HepG2 (cell line): ENCODE measurements around the gene PMEL. TPM values are rescaled to one million over a fixed set of nuclear protein-coding genes. Genes with fewer than 3 reads are reported as not detected.

ENCODE experiments used
- ATAC-seq: fragments of 200-7000 bp; cut with Tn5 transposase; 3 replicates; pipeline ENCODE4 v1.9.1; 2020; ENCODE audit warnings: mild to moderate bottlenecking, moderate library complexity
- BruUV-seq: library from RNA; stranded (reverse); fragments of 400-500 nt; replicated peaks from 2 replicates; lab custom pipeline; 2021; lab: Mats Ljungman, UMichigan
- CTCF ChIA-PET: fragments of 300-600 bp; formaldehyde crosslinking; extraction: SDS; loops from one replicate; lab custom pipeline; 2021; ENCODE audit warnings: low total read pairs, inconsistent platforms, low intra/inter-chr PET ratio; lab: Yijun Ruan, JAX
- POLR2A ChIA-PET: fragments of 350-600 bp; sonication (Branson Sonifier 250); formaldehyde crosslinking; loops from one replicate; lab custom pipeline; 2020; ENCODE audit warnings: antibody characterized with exemption, inconsistent platforms; lab: Yijun Ruan, JAX
- DNase-seq: peaks from one replicate; pipeline ENCODE4 v3.0.0-alpha.2; 2015; ENCODE audit warnings: low spot score
- FAIRE-seq: peaks from 3 replicates; lab custom pipeline; 2011; peaks lifted over from hg19 to GRCh38; lab: Jason Lieb, UNC
- H2AFZ ChIP-seq: one replicate; pipeline ENCODE4 v1.6.1; 2011; ENCODE audit warnings: low read length, inconsistent platforms
- H3K27ac ChIP-seq: fragments of 300-600 bp; 3 replicates; pipeline ENCODE4 v1.8.0; 2011; ENCODE audit warnings: mixed run types, mild to moderate bottlenecking, mixed read lengths, low read length, inconsistent platforms; ENCODE audit not compliant: insufficient read depth; ENCODE audit errors: extremely low read length
- H3K27me3 ChIP-seq, 2 experiments: fragments of 200-600 bp in 1 of 2; 2 replicates in 1 of 2; 3 replicates in 1 of 2; pipeline versions ENCODE4 v1.6.0 to v1.8.0; 2011; ENCODE audit warnings: low read length in 2 of 2, mild to moderate bottlenecking in 2 of 2, moderate library complexity in 2 of 2, inconsistent platforms in 1 of 2; ENCODE audit not compliant: insufficient read depth in 2 of 2, control insufficient read depth in 1 of 2
- H3K36me3 ChIP-seq, 2 experiments: fragments of 200-600 bp in 1 of 2; replicated peaks in 1 of 2; 2 replicates in 1 of 2; 3 replicates in 1 of 2; pipeline versions ENCODE4 v1.5.1 to v1.8.0; 2011; ENCODE audit warnings: low read length in 2 of 2, inconsistent platforms in 1 of 2; ENCODE audit not compliant: insufficient read depth in 2 of 2, control insufficient read depth in 1 of 2
- H3K4me1 ChIP-seq: 2 replicates; pipeline ENCODE4 v1.5.1; 2012; ENCODE audit warnings: low read length, inconsistent platforms; ENCODE audit not compliant: insufficient read depth
- H3K4me2 ChIP-seq: 2 replicates; pipeline ENCODE4 v1.6.0; 2011; ENCODE audit warnings: low read depth, low read length, inconsistent platforms
- H3K4me3 ChIP-seq, 3 experiments: fragments of 200-600 bp in 1 of 3; sonication (generic), shearing (Covaris generic) in 1 of 3; replicated peaks in 1 of 3; 2 replicates each; pipeline ENCODE4 v1.5.1; 2011 to 2016; ENCODE audit warnings: low read length in 3 of 3, inconsistent platforms in 2 of 3, low read depth in 2 of 3, mild to moderate bottlenecking in 2 of 3, control low read depth in 1 of 3, mixed read lengths in 1 of 3; ENCODE audit not compliant: insufficient read depth in 1 of 3
- H3K79me2 ChIP-seq: one replicate; pipeline ENCODE4 v1.6.1; 2011; ENCODE audit warnings: low read length, inconsistent platforms; ENCODE audit not compliant: insufficient read depth
- H3K9ac ChIP-seq: 2 replicates; pipeline ENCODE4 v1.6.0; 2011; ENCODE audit warnings: mild to moderate bottlenecking, low read depth, low read length, inconsistent platforms; ENCODE audit not compliant: insufficient read depth
- H3K9me3 ChIP-seq: 2 replicates; pipeline ENCODE4 v1.5.1; 2012; ENCODE audit warnings: mild to moderate bottlenecking, low read length
- H4K20me1 ChIP-seq: 2 replicates; pipeline ENCODE4 v1.6.0; 2011; ENCODE audit warnings: inconsistent platforms, mild to moderate bottlenecking, low read length, moderate library complexity; ENCODE audit not compliant: insufficient read depth
- CEBPG ChIP-seq: IDR thresholded peaks from 2 replicates; pipeline ENCODE4 v1.6.1; 2016
- SATB2 ChIP-seq: sonication (generic); formaldehyde crosslinking; IDR thresholded peaks from 2 replicates; pipeline ENCODE4 v1.5.0; 2020; ENCODE audit warnings: missing genetic modification reagents
- SRSF9 ChIP-seq: fragments of 200-400 bp; formaldehyde crosslinking; IDR thresholded peaks from 2 replicates; pipeline ENCODE4 v1.6.1; 2018; ENCODE audit warnings: borderline replicate concordance, mild to moderate bottlenecking, low read depth, low read length; ENCODE audit not compliant: insufficient read depth, poor library complexity, severe bottlenecking
- ZBTB4 ChIP-seq: sonication (generic); formaldehyde crosslinking; IDR thresholded peaks from 2 replicates; pipeline ENCODE4 v1.4.0; 2020; ENCODE audit warnings: missing genetic modification reagents, mild to moderate bottlenecking, borderline replicate concordance
- ZNF180 ChIP-seq: sonication (generic); formaldehyde crosslinking; IDR thresholded peaks from 2 replicates; pipeline ENCODE4 v1.4.0; 2020; ENCODE audit warnings: low read depth, missing genetic modification reagents, borderline replicate concordance
- ZNF20 ChIP-seq: sonication (generic); formaldehyde crosslinking; IDR thresholded peaks from 2 replicates; pipeline ENCODE4 v1.4.0; 2020; ENCODE audit warnings: mild to moderate bottlenecking, moderate library complexity, missing genetic modification reagents
- ZNF564 ChIP-seq: sonication (generic); formaldehyde crosslinking; IDR thresholded peaks from 2 replicates; pipeline ENCODE4 v1.8.1; 2023; ENCODE audit warnings: mild to moderate bottlenecking, missing genetic modification reagents
- ZNF605 ChIP-seq: sonication (generic); formaldehyde crosslinking; IDR thresholded peaks from 2 replicates; pipeline ENCODE4 v1.8.0; 2022; ENCODE audit warnings: mild to moderate bottlenecking, missing genetic modification reagents
- WGBS: methylation state at CpG from one replicate; pipeline ENCODE4 v1.1.6; 2017; ENCODE audit warnings: low lambda C conversion rate; 5-methylcytosine and 5-hydroxymethylcytosine counted together
- in situ Hi-C: cut with HindIII; loops from 2 replicates; pipeline ENCODE4 v1.10.0; 2017; ENCODE audit warnings: low pct_unique_long_range_greater_than_20kb; ENCODE audit not compliant: extremely low pct_ligation_motif_present
- intact Hi-C: fragments of 100-400 bp; cut with micrococcal nuclease; formaldehyde crosslinking; loops from one replicate; pipeline ENCODE4 v1.10.0; 2022; ENCODE audit not compliant: unreplicated experiment
- polyA plus RNA-seq, 8 experiments: library from polyadenylated mRNA; depleted of rRNA in 3 of 8; stranded (reverse) in 7 of 8; unstranded in 1 of 8; fragments of >200 nt; fragmentation: Illumina TruSeq in 4 of 8; extraction: Trizol in 4 of 8; gene quantifications; 2 replicates each; pipeline versions ENCODE4 v1.2.1 to v1.2.3, GENCODE V29; 2011 to 2016; ENCODE audit warnings: low read depth in 4 of 8, missing spikeins in 1 of 8, mixed read lengths in 1 of 8; ENCODE audit not compliant: insufficient read depth in 1 of 8
- total RNA-seq, 5 experiments: library from RNA; depleted of rRNA; stranded (reverse); fragments of >200 nt; fragmentation: Illumina TruSeq; extraction: Trizol; gene quantifications; 2 replicates each; pipeline ENCODE4 v1.2.3, GENCODE V29; 2016; ENCODE audit warnings: low read depth in 1 of 5
- TF ChIP-seq, protein P1 (sequence below): sonication (generic); formaldehyde crosslinking; IDR thresholded peaks from 2 replicates; pipeline ENCODE4 v1.5.1; 2020; ENCODE audit warnings: missing genetic modification reagents, mild to moderate bottlenecking, borderline replicate concordance
- TF ChIP-seq, protein P2 (sequence below): sonication (generic); formaldehyde crosslinking; IDR thresholded peaks from 2 replicates; pipeline ENCODE4 v1.4.0; 2020; ENCODE audit warnings: mild to moderate bottlenecking, missing genetic modification reagents, borderline replicate concordance
- TF ChIP-seq, protein P3 (sequence below), 2 experiments: sonication (generic) in 1 of 2; formaldehyde crosslinking in 1 of 2; IDR thresholded peaks; 2 replicates each; pipeline versions ENCODE4 v1.4.0 to v1.6.1; 2018 to 2020; ENCODE audit warnings: missing genetic modification reagents in 2 of 2, borderline replicate concordance in 1 of 2, low read depth in 1 of 2, mild to moderate bottlenecking in 1 of 2, missing biosample characterization in 1 of 2
- TF ChIP-seq, protein P4 (sequence below): sonication (generic); formaldehyde crosslinking; IDR thresholded peaks from 2 replicates; pipeline ENCODE4 v1.4.0; 2020; ENCODE audit warnings: mild to moderate bottlenecking, missing genetic modification reagents

The PMEL gene
- total and polyA plus RNA-seq, 2 of the 13 experiments (the other 11 are each of a cell fraction or from before 2014, with no cell fraction given): 0.49 to 3.3 TPM

- Histone ChIP-seq H3K9me3 (no peaks in the 10 kb centered on the region), H3K9ac (no peak overlapping the region), H3K79me2 (peaks cover 28% of the 10 kb centered on the region), H3K4me2 (no peak overlapping the region), H4K20me1 (no peaks in the 10 kb centered on the region), H3K27me3 (no peaks in the 10 kb centered on the region), H2AFZ (no peak overlapping the region), H3K4me3 (no peak overlapping the region), H3K27ac (no peak overlapping the region), H3K4me1 (peaks cover 49% of the 10 kb centered on the region), H3K36me3 (peaks cover 2 to 20% of the 10 kb centered on the region in 2 experiments)
- in situ Hi-C loops: loop anchor here (10.0 kb wide), 1 partner anchor 64 kb away; no protein-coding TSS in a partner anchor
- FAIRE-seq (no peak), DNase-seq (no peak), ATAC-seq (no peak)
- WGBS: 95% methylated on average over 7 of the region's 7 CpGs
- ChIA-PET POLR2A (no interaction called here), CTCF (no interaction called here)
- intact Hi-C loops: no loop called here
- BruUV-seq: no TSS peak
- no peak for TF ChIP-seq ZNF20 (CRISPR knock-in tag)
- TF ChIP-seq ZNF180 (CRISPR knock-in tag): no peak
- TF ChIP-seq ZBTB4 (CRISPR knock-in tag): no peak
- TF ChIP-seq ZNF564 (CRISPR knock-in tag): no peak
- TF ChIP-seq SATB2 (CRISPR knock-in tag): no peak
- TF ChIP-seq, protein P1, sequence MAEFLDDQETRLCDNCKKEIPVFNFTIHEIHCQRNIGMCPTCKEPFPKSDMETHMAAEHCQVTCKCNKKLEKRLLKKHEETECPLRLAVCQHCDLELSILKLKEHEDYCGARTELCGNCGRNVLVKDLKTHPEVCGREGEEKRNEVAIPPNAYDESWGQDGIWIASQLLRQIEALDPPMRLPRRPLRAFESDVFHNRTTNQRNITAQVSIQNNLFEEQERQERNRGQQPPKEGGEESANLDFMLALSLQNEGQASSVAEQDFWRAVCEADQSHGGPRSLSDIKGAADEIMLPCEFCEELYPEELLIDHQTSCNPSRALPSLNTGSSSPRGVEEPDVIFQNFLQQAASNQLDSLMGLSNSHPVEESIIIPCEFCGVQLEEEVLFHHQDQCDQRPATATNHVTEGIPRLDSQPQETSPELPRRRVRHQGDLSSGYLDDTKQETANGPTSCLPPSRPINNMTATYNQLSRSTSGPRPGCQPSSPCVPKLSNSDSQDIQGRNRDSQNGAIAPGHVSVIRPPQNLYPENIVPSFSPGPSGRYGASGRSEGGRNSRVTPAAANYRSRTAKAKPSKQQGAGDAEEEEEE (CRISPR knock-in tag): no peak
- TF ChIP-seq CEBPG (CRISPR knock-in tag): no peak
- TF ChIP-seq, protein P2, sequence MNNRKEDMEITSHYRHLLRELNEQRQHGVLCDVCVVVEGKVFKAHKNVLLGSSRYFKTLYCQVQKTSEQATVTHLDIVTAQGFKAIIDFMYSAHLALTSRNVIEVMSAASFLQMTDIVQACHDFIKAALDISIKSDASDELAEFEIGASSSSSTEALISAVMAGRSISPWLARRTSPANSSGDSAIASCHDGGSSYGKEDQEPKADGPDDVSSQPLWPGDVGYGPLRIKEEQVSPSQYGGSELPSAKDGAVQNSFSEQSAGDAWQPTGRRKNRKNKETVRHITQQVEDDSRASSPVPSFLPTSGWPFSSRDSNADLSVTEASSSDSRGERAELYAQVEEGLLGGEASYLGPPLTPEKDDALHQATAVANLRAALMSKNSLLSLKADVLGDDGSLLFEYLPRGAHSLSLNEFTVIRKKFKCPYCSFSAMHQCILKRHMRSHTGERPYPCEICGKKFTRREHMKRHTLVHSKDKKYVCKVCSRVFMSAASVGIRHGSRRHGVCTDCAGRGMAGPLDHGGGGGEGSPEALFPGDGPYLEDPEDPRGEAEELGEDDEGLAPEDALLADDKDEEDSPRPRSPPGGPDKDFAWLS (CRISPR knock-in tag): no peak
- TF ChIP-seq, protein P3, sequence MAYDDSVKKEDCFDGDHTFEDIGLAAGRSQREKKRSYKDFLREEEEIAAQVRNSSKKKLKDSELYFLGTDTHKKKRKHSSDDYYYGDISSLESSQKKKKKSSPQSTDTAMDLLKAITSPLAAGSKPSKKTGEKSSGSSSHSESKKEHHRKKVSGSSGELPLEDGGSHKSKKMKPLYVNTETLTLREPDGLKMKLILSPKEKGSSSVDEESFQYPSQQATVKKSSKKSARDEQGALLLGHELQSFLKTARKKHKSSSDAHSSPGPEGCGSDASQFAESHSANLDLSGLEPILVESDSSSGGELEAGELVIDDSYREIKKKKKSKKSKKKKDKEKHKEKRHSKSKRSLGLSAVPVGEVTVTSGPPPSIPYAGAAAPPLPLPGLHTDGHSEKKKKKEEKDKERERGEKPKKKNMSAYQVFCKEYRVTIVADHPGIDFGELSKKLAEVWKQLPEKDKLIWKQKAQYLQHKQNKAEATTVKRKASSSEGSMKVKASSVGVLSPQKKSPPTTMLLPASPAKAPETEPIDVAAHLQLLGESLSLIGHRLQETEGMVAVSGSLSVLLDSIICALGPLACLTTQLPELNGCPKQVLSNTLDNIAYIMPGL (CRISPR knock-in tag; IDR thresholded peaks at IDR 0.05; ENCODE audit: borderline replicate concordance in 1 of 2, low read depth in 1 of 2): no peak
- no peak for TF ChIP-seq SRSF9
- no peak for TF ChIP-seq ZNF605 (CRISPR knock-in tag)
- TF ChIP-seq, protein P4, sequence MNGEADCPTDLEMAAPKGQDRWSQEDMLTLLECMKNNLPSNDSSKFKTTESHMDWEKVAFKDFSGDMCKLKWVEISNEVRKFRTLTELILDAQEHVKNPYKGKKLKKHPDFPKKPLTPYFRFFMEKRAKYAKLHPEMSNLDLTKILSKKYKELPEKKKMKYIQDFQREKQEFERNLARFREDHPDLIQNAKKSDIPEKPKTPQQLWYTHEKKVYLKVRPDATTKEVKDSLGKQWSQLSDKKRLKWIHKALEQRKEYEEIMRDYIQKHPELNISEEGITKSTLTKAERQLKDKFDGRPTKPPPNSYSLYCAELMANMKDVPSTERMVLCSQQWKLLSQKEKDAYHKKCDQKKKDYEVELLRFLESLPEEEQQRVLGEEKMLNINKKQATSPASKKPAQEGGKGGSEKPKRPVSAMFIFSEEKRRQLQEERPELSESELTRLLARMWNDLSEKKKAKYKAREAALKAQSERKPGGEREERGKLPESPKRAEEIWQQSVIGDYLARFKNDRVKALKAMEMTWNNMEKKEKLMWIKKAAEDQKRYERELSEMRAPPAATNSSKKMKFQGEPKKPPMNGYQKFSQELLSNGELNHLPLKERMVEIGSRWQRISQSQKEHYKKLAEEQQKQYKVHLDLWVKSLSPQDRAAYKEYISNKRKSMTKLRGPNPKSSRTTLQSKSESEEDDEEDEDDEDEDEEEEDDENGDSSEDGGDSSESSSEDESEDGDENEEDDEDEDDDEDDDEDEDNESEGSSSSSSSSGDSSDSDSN: no peak
Observed at GRCh38 chr12:55970775-55971174, 4.9 kb upstream of the PMEL start.
